GM19468 (cell line): Measurements from ENCODE around the gene UNC5C.

ENCODE experiments used
- ATAC-seq: cut with Tn5 transposase; IDR thresholded peaks from one replicate; pipeline ENCODE4 v1.9.1; 2021; ENCODE audit warnings: mild to moderate bottlenecking, moderate library complexity, moderate number of reproducible peaks; ENCODE audit not compliant: unreplicated experiment; ENCODE audit errors: extremely low read depth

Gene UNC5C

GRCh38 chr4:95238554-95238953 is 310.2 kb downstream of the UNC5C start:
- no peak for ATAC-seq

GRCh38 chr4:95232358-95233156 is 316.2 kb downstream of the UNC5C start:
- ATAC-seq, result no peak

- no peak for ATAC-seq
Observed at GRCh38 chr4:95231681-95232080, 317.1 kb downstream of the UNC5C start.

GRCh38 chr4:95225849-95226248 is 322.9 kb downstream of the UNC5C start:
- no peak for ATAC-seq

GRCh38 chr4:95224402-95224801 is 324.4 kb downstream of the UNC5C start:
- ATAC-seq, result no peak

- ATAC-seq, result no peak
Observed at GRCh38 chr4:95220205-95221175, 328.3 kb downstream of the UNC5C start.

- no peak for ATAC-seq
Observed at GRCh38 chr4:95219109-95219508, 329.7 kb downstream of the UNC5C start.

- ATAC-seq, result no peak
Observed at GRCh38 chr4:95217197-95217596, 331.6 kb downstream of the UNC5C start.

GRCh38 chr4:95216636-95217035 is 332.1 kb downstream of the UNC5C start:
- ATAC-seq, result no peak

GRCh38 chr4:95215991-95216605 is 332.7 kb downstream of the UNC5C start:
- ATAC-seq, result no peak

- no peak for ATAC-seq
Observed at GRCh38 chr4:95215043-95215442, 333.7 kb downstream of the UNC5C start.

GRCh38 chr4:95214408-95214807 is 334.4 kb downstream of the UNC5C start:
- ATAC-seq, result no peak

- ATAC-seq, result no peak
Observed at GRCh38 chr4:95213366-95213765, 335.4 kb downstream of the UNC5C start.

GRCh38 chr4:95212692-95213091 is 336.1 kb downstream of the UNC5C start:
- no peak for ATAC-seq

GRCh38 chr4:95209927-95210326 is 338.8 kb downstream of the UNC5C start:
- ATAC-seq, result no peak

GRCh38 chr4:95204873-95205272 is 343.9 kb downstream of the UNC5C start:
- ATAC-seq, result no peak

GRCh38 chr4:95204267-95204844 is 344.4 kb downstream of the UNC5C start:
- ATAC-seq, result no peak

GRCh38 chr4:95198961-95199360 is 349.8 kb downstream of the UNC5C start:
- no peak for ATAC-seq

- ATAC-seq, result no peak
Observed at GRCh38 chr4:95197353-95197752, 351.4 kb downstream of the UNC5C start.
